AG04450 (cell line): Measurements from ENCODE around the gene SGMS1. TPM values are rescaled to one million over a fixed set of nuclear protein-coding genes. Genes with fewer than 3 reads are reported as not detected.

Source experiments
- CTCF ChIA-PET: fragments of 300-600, 350-600 bp; formaldehyde crosslinking; extraction: SDS; loops from one replicate; lab custom pipeline; 2022; ENCODE audit warnings: antibody characterized with exemption, inconsistent platforms; lab: Charles Lee
- POLR2A ChIA-PET: fragments of 350-600 bp; formaldehyde crosslinking; extraction: SDS; loops from one replicate; lab custom pipeline; 2021; ENCODE audit warnings: antibody characterized with exemption, inconsistent platforms; lab: Yijun Ruan, JAX
- DNase-seq: peaks from one replicate; pipeline ENCODE4 v3.0.0-alpha.2; 2011; ENCODE audit warnings: low read depth, low spot score
- H3K27ac ChIP-seq: one replicate; pipeline ENCODE4 v1.5.1; 2012; ENCODE audit warnings: low read depth, low read length, control low read depth
- H3K27me3 ChIP-seq: one replicate; pipeline ENCODE4 v1.6.0; 2012; ENCODE audit warnings: low read length; ENCODE audit not compliant: control insufficient read depth, insufficient read depth
- H3K4me3 ChIP-seq: 2 replicates; pipeline ENCODE4 v1.5.1; 2011; ENCODE audit warnings: mild to moderate bottlenecking, low read depth, low read length, control low read depth
- H3K9me3 ChIP-seq: 2 replicates; pipeline ENCODE4 v1.5.1; 2012; ENCODE audit warnings: low read length; ENCODE audit not compliant: control insufficient read depth, insufficient read depth
- polyA plus RNA-seq: library from polyadenylated mRNA; depleted of rRNA; stranded (reverse); fragments of >200 nt; gene quantifications from 2 replicates; pipeline ENCODE4 v1.2.3, GENCODE V29; 2011
- TF ChIP-seq, protein P1 (sequence below): IDR thresholded peaks from 2 replicates; pipeline ENCODE4 v1.5.1; 2011; ENCODE audit warnings: low read depth, low read length, control low read depth, inconsistent platforms

Gene SGMS1
- polyA plus RNA-seq, 1 experiment = 17.7 TPM

DNA sequence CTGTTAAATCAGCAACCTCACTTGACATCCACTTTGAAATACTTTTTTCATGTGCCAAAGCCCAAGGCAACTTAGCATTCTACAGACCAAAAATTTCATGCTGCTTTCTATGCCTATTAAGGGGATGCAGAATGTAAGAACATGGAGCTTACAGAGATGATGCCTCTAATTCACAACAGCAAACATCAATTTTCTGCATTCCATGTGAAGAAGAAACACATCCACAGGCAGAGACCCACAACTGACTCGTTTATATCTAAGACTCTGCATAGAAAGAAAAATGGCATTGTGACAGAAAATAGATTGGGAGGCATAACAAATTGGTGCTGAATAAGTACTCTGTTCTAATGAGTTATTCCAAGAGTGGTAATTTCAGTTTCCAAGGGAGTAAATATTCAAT lies 107.6 kb downstream of the SGMS1 start:
- no peak overlapping the region for H3K4me3 ChIP-seq
- H3K27ac ChIP-seq = no peak overlapping the region
- TF ChIP-seq, protein P1, sequence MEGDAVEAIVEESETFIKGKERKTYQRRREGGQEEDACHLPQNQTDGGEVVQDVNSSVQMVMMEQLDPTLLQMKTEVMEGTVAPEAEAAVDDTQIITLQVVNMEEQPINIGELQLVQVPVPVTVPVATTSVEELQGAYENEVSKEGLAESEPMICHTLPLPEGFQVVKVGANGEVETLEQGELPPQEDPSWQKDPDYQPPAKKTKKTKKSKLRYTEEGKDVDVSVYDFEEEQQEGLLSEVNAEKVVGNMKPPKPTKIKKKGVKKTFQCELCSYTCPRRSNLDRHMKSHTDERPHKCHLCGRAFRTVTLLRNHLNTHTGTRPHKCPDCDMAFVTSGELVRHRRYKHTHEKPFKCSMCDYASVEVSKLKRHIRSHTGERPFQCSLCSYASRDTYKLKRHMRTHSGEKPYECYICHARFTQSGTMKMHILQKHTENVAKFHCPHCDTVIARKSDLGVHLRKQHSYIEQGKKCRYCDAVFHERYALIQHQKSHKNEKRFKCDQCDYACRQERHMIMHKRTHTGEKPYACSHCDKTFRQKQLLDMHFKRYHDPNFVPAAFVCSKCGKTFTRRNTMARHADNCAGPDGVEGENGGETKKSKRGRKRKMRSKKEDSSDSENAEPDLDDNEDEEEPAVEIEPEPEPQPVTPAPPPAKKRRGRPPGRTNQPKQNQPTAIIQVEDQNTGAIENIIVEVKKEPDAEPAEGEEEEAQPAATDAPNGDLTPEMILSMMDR = no peak
- no peaks in the 10 kb centered on the region for H3K27me3 ChIP-seq
- CTCF ChIA-PET = interaction anchor here (1.1 kb wide), 1 partner anchor 105 kb away, joined by 3 read pairs; no protein-coding TSS in a partner anchor
- POLR2A ChIA-PET = no interaction called here
- H3K9me3 ChIP-seq = no peaks in the 10 kb centered on the region
- no peak for DNase-seq

DNA sequence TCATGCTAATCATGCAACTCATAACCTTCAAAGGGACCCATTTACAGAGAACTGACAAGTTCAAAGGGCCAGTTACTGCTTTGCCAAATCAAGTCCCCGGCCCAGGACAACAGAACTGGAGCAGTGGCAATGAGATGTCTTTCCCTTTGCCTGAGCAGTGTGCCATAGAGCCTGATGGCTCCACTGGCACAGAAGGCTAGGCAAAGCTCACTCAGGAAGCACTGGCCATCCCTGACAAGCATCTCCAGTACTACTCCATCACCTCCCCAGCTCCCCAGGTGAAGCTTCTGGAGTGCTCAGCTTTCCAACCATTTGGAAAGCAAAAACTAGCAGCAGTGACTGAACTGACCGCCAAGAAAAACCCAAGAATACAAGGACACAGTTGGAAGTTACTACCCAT lies 108.3 kb downstream of the SGMS1 start:
- no peak for DNase-seq
- ChIA-PET POLR2A (no interaction called here), CTCF (interaction anchor here (1.1 kb wide), 1 partner anchor 106 kb away, joined by 3 read pairs; no protein-coding TSS in a partner anchor)
- Histone ChIP-seq H3K27me3 (no peaks in the 10 kb centered on the region), H3K27ac (no peak overlapping the region), H3K9me3 (no peaks in the 10 kb centered on the region), H3K4me3 (no peak overlapping the region)
- TF ChIP-seq, protein P1 = no peak

DNA sequence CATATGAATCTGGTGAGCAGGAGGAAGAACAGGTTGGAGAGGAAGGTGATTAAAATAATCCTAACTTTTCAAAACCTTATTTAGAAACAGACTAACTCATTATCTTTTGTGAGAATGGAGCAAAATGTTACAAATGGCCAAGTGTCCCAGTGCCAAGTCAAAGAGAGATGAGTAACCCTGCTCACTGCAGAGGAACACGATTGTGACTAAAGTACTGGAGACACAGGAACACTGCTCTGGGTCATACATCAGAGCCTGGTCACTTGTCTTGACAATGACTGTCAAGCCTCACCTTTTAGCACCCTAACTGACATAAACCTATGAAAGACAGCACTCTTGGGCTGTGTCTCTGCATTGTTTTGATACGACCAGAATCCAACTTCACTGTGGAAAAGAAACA lies 108.8 kb downstream of the SGMS1 start:
- Histone ChIP-seq H3K4me3 (no peak overlapping the region), H3K9me3 (no peaks in the 10 kb centered on the region), H3K27me3 (no peaks in the 10 kb centered on the region), H3K27ac (no peak overlapping the region)
- DNase-seq = no peak
- ChIA-PET CTCF (interaction anchor here (0.6 kb wide), 1 partner anchor 198 kb away, joined by 3 read pairs; no protein-coding TSS in a partner anchor), POLR2A (no interaction called here)
- TF ChIP-seq, protein P1 = no peak

DNA sequence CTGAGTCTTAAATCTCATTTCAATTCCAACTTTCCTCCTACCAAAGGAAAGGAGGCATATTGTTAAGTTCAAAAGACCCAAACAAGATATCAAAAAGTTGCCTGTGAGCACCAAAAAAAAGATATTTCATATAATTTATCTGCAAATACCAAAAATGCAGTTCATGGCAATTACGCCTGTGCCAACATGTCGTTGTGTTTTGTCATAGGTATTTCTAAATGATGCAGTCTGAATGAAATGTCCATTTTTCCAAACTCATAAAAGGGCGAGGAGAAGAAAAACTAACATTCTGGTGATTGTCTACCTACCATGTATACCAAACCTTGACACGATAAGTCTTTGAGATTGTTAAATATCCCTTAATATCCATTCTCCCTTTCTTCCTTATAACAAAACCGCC lies 109.8 kb downstream of the SGMS1 start:
- no peak overlapping the region for H3K4me3 ChIP-seq
- no peak overlapping the region for H3K27ac ChIP-seq
- CTCF ChIA-PET = interaction anchor here (1.2 kb wide), 1 partner anchor 39 kb away, joined by 4 read pairs; no protein-coding TSS in a partner anchor
- POLR2A ChIA-PET = interaction anchor here (0.6 kb wide), 1 partner anchor 97 kb away, joined by 7 read pairs; no protein-coding TSS in a partner anchor
- H3K9me3 ChIP-seq = no peaks in the 10 kb centered on the region
- no peak for DNase-seq
- TF ChIP-seq, protein P1 = no peak
- no peaks in the 10 kb centered on the region for H3K27me3 ChIP-seq

DNA sequence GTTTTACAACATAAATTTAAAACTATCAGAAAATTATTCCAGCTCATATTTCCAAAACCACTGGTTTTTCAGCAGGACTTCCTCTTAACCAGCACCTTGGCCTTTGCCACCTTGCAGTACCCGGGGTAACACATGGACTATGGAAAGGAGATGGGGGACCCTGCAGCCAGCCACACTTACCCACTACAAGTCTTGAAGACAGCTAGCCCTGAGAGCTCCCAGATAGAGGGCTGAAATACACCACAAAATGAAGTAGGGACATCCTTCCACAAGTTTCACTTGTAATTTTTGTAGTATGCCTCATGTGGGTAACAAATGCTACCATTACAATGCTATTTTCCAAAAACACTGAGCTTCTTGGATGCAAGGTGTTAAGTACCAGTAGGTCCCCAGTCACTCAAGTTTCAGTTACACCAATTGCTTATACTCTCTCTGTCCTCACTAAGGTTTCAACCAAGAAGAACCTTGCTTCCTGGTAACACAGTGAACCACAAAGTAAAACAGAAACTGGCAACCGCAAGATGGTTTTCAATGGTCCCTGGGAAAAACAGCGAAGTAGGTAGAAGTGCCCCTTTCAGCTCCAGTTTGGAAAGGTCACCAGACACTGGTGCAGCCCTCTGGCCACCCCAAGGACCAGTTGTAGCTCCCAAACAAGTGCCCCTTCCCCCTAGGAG lies 110.9 kb downstream of the SGMS1 start:
- DNase-seq = no peak
- Histone ChIP-seq H3K27me3 (no peaks in the 10 kb centered on the region), H3K27ac (no peak overlapping the region), H3K4me3 (no peak overlapping the region), H3K9me3 (no peaks in the 10 kb centered on the region)
- TF ChIP-seq, protein P1 = no peak
- ChIA-PET CTCF (interaction anchor here (0.5 kb wide), 1 partner anchor 468 kb away, joined by 3 read pairs; no protein-coding TSS in a partner anchor), POLR2A (no interaction called here)
